Muscle of arm (tissue), 14 donors: ENCODE results near the gene WDR49. TPM values are rescaled to one million over a fixed set of nuclear protein-coding genes. Genes with fewer than 3 reads are reported as not detected.

Experiments
- DNase-seq: peaks from one replicate; pipeline ENCODE4 v3.0.0-alpha.2; 2013
- long read RNA-seq, 11 donors: transcript quantifications; one replicate each; lab custom pipeline, GENCODE V29; 2026
- polyA plus RNA-seq, 12 donors: library from polyadenylated mRNA; unstranded; fragments of 120-200 nt; gene quantifications; one replicate each; pipeline ENCODE4 v1.2.1, GENCODE V29; 2013; ENCODE audit not compliant: insufficient read length in 12 of 12

The WDR49 gene
- under 1 TPM in 5 of 12 donors, not detected in 7; 0.08 to 0.32 (median 0.16) TPM for polyA plus RNA-seq
- long read RNA-seq, donor 1 = 0 reads
- long read RNA-seq, donor 2 = 0 reads
- long read RNA-seq, donor 3 = 0 reads
- long read RNA-seq, donor 4 = 0 reads
- long read RNA-seq, donor 5 = 0 reads
- long read RNA-seq, donor 6 = 0 reads
- long read RNA-seq, donor 7 = 0 reads
- long read RNA-seq, donor 8 = 0 reads
- long read RNA-seq, donor 9 = 0 reads
- long read RNA-seq, donor 10 = 0 reads
- long read RNA-seq, donor 11 = 0 reads

GRCh38 chr3:167653760-167654159 lies at the start of gene WDR49:
WDR49 (minus strand) TSS chr3:167653942; CDS start chr3:167653425, 517 bp downstream.
- peak; percentile 15 for DNase-seq

- DNase-seq = no peak
Measured at GRCh38 chr3:167700926-167701325, 47.2 kb upstream of the WDR49 start.

DNA sequence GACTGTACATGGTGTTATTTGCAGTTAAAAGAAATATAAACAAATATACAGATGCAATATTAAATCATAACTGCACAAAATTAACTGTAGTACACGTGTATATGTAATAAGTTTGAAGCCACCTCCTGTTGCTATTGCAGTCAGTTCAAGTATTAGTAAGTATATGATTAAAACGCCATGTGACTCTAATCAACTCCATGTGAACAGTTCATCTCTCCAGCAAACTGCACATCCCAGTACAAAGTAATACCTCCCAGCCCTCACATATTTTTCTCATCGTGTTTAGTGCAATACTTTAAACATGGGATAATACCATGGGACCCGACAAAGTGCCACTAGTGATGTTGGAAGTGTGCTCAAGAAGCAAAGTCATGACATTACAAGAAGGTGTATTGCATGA lies 46.3 kb upstream of the WDR49 start:
- DNase-seq = no peak

- no peak for DNase-seq
Measured at GRCh38 chr3:167694121-167694520, 40.4 kb upstream of the WDR49 start.

DNA sequence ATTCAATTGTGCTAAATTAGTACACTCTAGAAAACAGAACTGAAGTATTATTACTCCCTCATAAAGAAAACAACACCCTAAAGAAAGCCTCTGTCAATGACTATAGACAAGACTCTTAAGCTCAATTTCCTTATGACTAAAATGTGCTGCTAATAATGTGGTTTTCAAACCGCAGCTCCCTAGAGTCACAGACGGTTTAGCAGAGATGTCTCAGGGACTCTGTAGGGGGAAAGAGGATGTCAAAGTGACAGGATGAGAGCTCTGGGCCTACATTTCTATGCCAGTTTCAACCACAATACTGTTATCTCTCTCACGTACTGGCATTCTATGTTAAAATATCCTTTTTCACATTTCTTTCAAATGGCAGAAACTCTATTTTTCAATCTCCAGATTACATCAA lies 37.6 kb upstream of the WDR49 start:
- no peak for DNase-seq

- peak; percentile 54 for DNase-seq
Measured at GRCh38 chr3:167684388-167684993, 30.7 kb upstream of the WDR49 start.

DNA sequence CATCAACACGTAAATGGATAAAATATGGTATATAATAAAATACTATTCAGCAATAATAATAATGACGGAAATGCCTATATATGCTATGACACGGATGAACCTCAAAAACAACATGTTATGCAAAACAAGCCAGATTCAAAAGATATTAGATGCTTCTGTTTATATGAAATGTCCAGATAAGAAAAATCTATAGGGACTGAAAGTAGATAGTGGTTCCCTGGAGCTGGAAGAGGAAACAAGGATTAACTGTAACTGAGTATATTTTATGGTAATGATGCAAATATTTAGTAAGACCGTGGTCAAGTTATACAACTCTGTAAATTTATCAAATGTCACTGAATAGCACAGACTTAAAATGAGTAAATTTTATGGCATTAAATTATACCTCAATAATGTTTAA lies 25.8 kb upstream of the WDR49 start:
- no peak for DNase-seq

DNA sequence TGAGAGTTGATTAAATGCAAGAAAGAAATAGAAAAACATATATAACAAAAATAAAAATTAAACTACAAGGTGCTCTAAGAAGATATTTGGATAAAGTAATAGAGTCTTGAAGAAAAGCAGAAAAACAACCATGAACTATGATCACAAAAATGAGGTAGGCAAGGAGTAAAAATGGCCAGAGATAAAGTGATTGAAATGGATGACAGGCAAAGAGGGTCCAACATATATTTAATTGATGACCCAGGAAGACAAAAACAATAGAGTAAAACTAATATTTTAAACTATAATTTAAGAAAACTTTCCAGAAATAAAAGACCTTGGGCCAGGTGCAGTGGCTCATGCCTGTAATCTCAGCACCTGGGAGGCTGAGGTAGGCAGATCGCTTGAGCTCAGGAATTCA lies 22.1 kb upstream of the WDR49 start:
- no peak for DNase-seq

GRCh38 chr3:167673221-167673620 lies 19.5 kb upstream of the WDR49 start:
- no peak for DNase-seq

- no peak for DNase-seq
Measured at GRCh38 chr3:167671878-167672427, 18.2 kb upstream of the WDR49 start.

GRCh38 chr3:167669699-167670098 lies 16.0 kb upstream of the WDR49 start:
- no peak for DNase-seq

DNA sequence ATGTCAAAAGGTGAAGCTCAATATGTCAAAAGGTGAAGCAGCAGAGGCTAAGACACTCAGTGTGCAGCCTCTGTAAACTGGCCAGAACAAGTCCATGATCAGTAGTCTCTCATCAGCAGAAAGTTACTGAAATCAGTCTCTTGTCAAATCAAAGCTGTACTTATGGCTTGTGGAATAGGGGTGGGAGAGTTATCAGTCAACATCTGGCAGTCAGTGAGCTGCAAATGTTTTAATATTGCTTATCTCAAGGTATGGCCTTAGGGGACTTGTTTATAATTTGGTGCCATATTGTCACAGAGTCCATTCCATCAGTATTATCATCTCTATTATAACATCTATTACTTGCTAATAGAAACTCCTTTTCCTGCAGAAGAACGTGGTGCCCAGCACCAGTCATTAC lies 14.9 kb upstream of the WDR49 start:
- DNase-seq = no peak

DNA sequence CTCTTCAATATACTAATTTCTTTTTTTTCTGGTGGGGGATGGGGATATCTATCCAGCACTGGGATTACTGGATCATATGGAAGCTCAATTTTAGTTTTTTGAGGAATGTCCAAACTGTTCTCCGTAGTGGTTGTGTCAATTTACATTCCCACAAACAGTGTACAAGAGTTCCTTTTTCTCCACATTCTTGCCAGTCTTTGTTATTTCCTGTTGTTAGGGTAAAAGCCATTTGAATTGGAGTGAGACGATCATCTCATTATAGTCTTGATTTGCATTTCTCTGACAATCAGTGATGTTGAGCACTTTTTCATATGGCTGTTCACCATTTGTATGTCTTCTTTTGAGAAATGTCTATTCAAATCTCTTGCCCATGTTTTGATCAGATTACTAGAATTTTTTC lies 12.8 kb upstream of the WDR49 start:
- DNase-seq = no peak

GRCh38 chr3:167662919-167663400 lies 9.2 kb upstream of the WDR49 start:
- no peak for DNase-seq

DNA sequence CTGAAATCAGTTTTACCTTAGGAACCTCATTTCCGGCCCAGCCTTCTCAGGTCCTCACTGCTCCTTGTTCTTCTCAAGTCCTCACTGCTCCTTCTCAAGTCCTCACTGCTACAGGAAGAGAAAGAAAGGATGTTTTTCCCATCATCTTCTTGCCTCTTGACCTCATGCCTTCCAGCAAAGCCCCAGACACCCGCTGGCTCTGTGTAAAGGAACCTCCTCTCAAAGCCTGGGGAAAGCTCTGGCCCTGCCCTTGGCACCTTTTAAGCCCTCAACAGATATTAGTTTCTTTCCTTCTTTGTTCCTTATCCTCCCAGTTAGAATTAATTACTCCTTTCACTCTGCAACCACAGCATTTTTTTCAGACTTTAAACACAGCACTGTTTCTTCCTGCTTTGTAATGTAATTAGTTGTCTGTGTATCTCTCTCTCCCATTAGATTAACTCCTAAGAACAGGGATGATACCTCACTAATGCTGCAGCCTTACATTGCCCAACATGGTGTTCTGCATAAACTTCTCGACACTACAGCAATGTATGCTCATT lies 4.0 kb upstream of the WDR49 start:
- no peak for DNase-seq

GRCh38 chr3:167656821-167657220 lies 3.1 kb upstream of the WDR49 start:
- no peak for DNase-seq

- DNase-seq = no peak
Measured at GRCh38 chr3:167653155-167653554, 587 bp downstream of the WDR49 start.

- no peak for DNase-seq
Measured at GRCh38 chr3:167651826-167652225, 1.9 kb downstream of the WDR49 start.

- DNase-seq = no peak
Measured at GRCh38 chr3:167650459-167650858, 3.3 kb downstream of the WDR49 start.

DNA sequence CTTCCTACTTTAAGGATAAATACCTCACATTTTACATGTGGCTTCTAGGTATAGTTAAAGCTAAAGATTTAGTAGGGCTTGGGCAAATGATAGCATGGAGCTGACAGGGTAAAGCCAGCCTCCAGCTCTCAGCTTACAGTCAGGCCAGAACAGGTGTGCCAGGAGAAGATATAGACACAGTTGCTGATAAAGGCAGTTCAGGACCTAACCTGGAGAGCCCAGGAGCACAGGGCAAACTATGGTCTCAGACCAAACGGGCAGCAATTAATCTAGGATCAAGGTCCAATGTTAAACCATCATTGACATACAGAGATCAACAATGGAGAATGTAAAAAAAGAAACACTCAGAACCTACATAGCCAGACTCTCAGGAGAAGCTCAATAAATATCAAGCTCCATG lies 4.0 kb downstream of the WDR49 start:
- DNase-seq = no peak

GRCh38 chr3:167644611-167645010 lies 9.1 kb downstream of the WDR49 start:
- DNase-seq = no peak

DNA sequence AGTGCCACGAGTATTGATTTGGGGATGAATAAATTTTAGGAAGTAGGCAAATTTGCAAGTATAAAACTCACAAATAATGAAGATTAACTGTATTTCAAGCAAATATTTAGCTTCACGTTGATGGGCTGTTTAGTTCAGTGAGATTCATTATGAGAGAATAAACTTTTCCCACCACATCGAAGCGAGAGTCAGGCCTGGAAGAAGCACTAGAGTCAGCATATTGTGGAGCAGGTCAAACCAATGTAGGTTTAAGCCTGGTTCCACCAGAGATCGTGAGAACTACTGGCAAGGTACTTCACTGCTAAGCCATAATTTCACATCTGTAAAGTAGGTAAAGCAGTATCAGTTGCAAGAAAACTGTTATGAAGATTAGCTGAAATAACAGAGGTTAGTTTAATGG lies 22.3 kb downstream of the WDR49 start:
- no peak for DNase-seq

- no peak for DNase-seq
Measured at GRCh38 chr3:167626490-167626889, 27.3 kb downstream of the WDR49 start.
